ENCODE measurements around the gene GORASP1. TPM values are rescaled to one million over a fixed set of nuclear protein-coding genes. Genes with fewer than 3 reads are reported as not detected.

The GORASP1 gene
- polyA plus RNA-seq, 1 donor (not counting 4 experiments of a cell fraction or from before 2014, with no cell fraction given), result 43.7 TPM

- no peak for DNase-seq (ENCODE audit: low read depth, low spot score)
- Histone ChIP-seq H3K27ac (ENCODE audit: control insufficient read depth, insufficient read depth, low read length) (no peak overlapping the region), H3K79me2 (ENCODE audit: control insufficient read depth, insufficient read depth, low read length) (no peaks in the 10 kb centered on the region), H3K4me3 (ENCODE audit: control insufficient read depth in 2 of 3, extremely low read depth in 1 of 3, insufficient read depth in 2 of 3, low read depth in 1 of 3, low read length in 3 of 3) (no peak overlapping the region), H3K36me3 (ENCODE audit: control insufficient read depth in 2 of 2, extremely low read depth in 1 of 2, insufficient read depth in 2 of 2, low read length in 2 of 2) (no peaks in the 10 kb centered on the region), H3K4me2 (ENCODE audit: control insufficient read depth, extremely low read depth, insufficient read depth, low read depth, low read length) (no peak overlapping the region), H3K4me1 (ENCODE audit: control insufficient read depth, extremely low read depth, insufficient read depth, low read length) (peaks cover 11% of the 10 kb centered on the region), H4K20me1 (ENCODE audit: control insufficient read depth, extremely low read depth, insufficient read depth, low read length) (no peaks in the 10 kb centered on the region), H3K9ac (ENCODE audit: control insufficient read depth, extremely low read depth, insufficient read depth, low read length) (no peak overlapping the region), H2AFZ (ENCODE audit: control insufficient read depth, low read length) (no peak overlapping the region), H3K9me1 (ENCODE audit: control insufficient read depth, extremely low read depth, insufficient read depth, low read length) (no peaks in the 10 kb centered on the region), H3K9me3 (ENCODE audit: control insufficient read depth, low read depth, low read length) (no peaks in the 10 kb centered on the region), H3K27me3 (ENCODE audit: control insufficient read depth, extremely low read depth, insufficient read depth, low read length) (no peaks in the 10 kb centered on the region)
- dilution Hi-C loops (cut with MboI; ENCODE audit: extremely low pct_ligation_motif_present, low sequenced_read_pairs), result no loop called here
- TF ChIP-seq EZH2 (IDR thresholded peaks at IDR 0.05; ENCODE audit: low read length) (no peak), CTCF (optimal IDR thresholded peaks at IDR 0.05 in 1 of 3, IDR thresholded peaks at IDR 0.05 in 1 of 3, conservative IDR thresholded peaks at IDR 0.05 in 1 of 3; ENCODE audit: extremely low read depth in 1 of 3, insufficient read depth in 2 of 3, low read length in 3 of 3) (no peak)
- no peak for FAIRE-seq
Measured at GRCh38 chr3:39134305-39134704, 26.9 kb upstream of the GORASP1 start.

DNA sequence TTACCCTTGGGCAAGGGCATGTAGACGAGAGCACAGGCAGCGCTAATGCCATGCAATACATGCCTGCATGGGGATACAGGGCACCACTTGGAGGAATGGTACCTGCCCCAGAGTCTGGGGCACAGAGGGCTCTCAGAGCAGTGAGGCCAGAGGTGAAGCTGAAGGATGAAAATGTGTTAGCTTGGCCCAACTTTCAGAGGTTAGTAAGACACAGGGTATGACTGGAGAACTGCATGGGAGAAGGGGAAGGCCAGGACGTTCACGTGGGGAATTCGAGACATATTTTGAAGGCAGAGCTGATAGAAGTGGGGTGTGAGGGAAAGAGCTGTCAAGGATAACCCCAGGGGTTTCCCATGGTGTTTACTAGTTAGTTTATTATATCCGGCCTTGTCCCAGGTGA, 26.4 kb upstream of the GORASP1 start:
- Histone ChIP-seq H3K9ac (ENCODE audit: control insufficient read depth, extremely low read depth, insufficient read depth, low read length) (no peak overlapping the region), H3K79me2 (ENCODE audit: control insufficient read depth, insufficient read depth, low read length) (no peaks in the 10 kb centered on the region), H2AFZ (ENCODE audit: control insufficient read depth, low read length) (no peak overlapping the region), H3K4me3 (ENCODE audit: control insufficient read depth in 2 of 3, extremely low read depth in 1 of 3, insufficient read depth in 2 of 3, low read depth in 1 of 3, low read length in 3 of 3) (no peak overlapping the region), H3K27me3 (ENCODE audit: control insufficient read depth, extremely low read depth, insufficient read depth, low read length) (no peaks in the 10 kb centered on the region), H3K4me1 (ENCODE audit: control insufficient read depth, extremely low read depth, insufficient read depth, low read length) (peaks cover 11% of the 10 kb centered on the region), H3K9me3 (ENCODE audit: control insufficient read depth, low read depth, low read length) (no peaks in the 10 kb centered on the region), H4K20me1 (ENCODE audit: control insufficient read depth, extremely low read depth, insufficient read depth, low read length) (no peaks in the 10 kb centered on the region), H3K9me1 (ENCODE audit: control insufficient read depth, extremely low read depth, insufficient read depth, low read length) (no peaks in the 10 kb centered on the region), H3K4me2 (ENCODE audit: control insufficient read depth, extremely low read depth, insufficient read depth, low read depth, low read length) (no peak overlapping the region), H3K36me3 (ENCODE audit: control insufficient read depth in 2 of 2, extremely low read depth in 1 of 2, insufficient read depth in 2 of 2, low read length in 2 of 2) (no peaks in the 10 kb centered on the region), H3K27ac (ENCODE audit: control insufficient read depth, insufficient read depth, low read length) (no peak overlapping the region)
- FAIRE-seq, result no peak
- DNase-seq (ENCODE audit: low read depth, low spot score), result no peak
- no peak for TF ChIP-seq CTCF (optimal IDR thresholded peaks at IDR 0.05 in 1 of 3, IDR thresholded peaks at IDR 0.05 in 1 of 3, conservative IDR thresholded peaks at IDR 0.05 in 1 of 3; ENCODE audit: extremely low read depth in 1 of 3, insufficient read depth in 2 of 3, low read length in 3 of 3)
- TF ChIP-seq EZH2 (IDR thresholded peaks at IDR 0.05; ENCODE audit: low read length), result no peak
- dilution Hi-C loops (cut with MboI; ENCODE audit: extremely low pct_ligation_motif_present, low sequenced_read_pairs), result no loop called here

Measured in keratinocyte (primary cell).